NCI-H146 treated with DMSO at 0.1 percent for 48 hours (cell line): Measurements from ENCODE around the gene DDA1.
A peak's percentile ranks its signal among the peaks of the same experiment; 100 is the strongest.
"Not testable (repeated sequence)": the region's sequence is repeated elsewhere in the genome, so short reads cannot be mapped to it uniquely, and the experiment has no call there.

ENCODE experiments used
- DNase-seq: peaks from one replicate; lab custom pipeline; 2025; ENCODE audit not compliant: unreplicated experiment; lab: John Stamatoyannopoulos, UW

DDA1 gene

DNA sequence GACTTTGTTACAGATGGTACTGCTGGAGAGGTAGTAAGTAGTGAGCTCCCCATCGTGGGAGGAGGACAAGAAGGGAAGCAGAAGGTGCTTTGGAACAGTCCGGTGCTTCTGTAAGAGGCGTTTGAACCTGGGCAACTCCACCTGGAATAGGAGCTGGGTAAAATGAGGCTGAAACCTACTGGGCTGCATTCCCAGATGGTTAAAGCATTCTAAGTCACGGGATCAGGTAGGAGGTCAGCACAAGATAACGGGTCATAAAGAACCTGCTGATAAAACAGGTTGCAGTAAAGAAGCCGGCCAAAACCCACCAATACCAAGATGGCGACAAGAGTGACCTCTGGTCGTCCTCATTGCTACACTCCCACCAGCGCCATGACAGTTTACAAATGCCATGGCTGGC lies 22.6 kb upstream of the DDA1 start:
- DNase-seq = no peak

DNA sequence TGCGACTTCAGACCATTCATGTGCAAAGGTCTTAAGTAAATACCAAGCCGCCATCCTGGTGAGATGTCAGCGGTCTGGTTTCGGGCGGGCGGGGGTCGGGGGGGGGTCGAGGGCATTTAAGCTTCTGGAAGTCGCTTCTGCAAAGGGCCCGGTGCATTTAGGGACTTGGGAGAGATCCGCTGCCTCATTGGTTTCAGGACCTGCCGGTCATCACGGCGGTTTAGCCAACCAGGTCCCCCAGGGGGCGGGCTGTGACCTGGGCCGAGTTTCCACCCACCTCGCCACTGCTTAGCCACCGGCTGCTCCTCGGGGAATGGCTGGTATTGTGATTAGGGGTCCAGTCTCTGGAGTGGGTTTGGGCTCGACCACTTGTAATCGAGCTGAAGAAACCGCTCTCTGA lies 19.9 kb upstream of the DDA1 start:
- DNase-seq = peak; percentile 32

DNA sequence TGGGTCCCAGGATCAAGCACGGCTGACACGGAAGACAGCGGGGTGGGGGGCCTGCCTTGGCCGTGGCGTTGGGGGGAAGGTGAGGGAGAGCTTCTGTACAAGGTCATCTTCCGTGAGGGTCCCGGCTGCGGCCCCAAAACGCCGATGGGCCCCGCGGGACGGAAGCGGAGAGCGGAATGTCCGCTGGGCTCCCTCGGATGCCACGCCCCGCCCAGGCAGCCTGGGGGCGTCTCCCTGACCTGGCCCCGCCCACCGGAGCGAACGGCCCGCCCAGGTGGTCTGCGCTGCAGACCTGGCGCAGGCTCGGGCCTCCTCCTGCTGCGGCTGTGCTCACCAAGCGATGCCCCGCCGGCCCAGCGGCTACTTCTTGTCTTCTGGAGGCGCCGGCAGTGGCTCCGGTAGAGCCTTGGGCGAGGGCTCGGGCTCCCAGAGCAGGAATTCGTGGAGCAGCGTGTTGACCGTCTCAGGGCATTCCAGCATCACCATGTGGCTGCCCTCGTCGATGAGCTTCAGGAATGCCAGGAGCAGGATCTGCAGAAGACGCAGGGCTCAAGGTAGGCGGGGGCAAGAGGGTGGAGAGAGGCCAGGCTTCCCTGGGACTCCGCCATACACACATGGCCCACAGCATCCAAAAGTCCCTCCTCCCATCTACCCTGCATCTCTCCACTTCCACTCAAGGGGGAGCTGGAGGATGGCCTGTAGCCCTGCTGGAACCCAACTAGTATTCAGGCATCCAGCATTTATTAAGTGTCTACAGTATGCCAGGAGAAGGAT lies 16.9 kb upstream of the DDA1 start:
- peak; percentile 86 for DNase-seq

DNA sequence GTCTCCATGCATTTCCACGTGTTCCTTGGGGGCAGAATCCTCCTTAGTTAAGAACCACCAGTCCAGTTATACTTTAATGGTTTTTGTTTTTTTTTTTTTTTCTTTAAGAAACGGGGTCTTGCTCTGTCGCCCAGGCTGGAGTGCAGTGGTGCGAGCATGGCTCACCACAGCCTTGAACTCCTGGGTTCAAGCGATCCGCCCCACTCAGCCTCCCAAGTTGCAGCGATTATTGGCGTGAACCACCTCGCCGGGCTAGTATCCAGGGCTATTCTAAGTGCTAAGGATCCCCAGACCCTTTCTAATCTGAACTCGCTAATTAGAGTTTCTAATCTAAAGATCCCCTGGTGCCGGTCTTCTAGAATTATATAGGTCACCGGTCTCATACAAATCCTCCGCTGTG lies 15.8 kb upstream of the DDA1 start:
- no peak for DNase-seq

DNA sequence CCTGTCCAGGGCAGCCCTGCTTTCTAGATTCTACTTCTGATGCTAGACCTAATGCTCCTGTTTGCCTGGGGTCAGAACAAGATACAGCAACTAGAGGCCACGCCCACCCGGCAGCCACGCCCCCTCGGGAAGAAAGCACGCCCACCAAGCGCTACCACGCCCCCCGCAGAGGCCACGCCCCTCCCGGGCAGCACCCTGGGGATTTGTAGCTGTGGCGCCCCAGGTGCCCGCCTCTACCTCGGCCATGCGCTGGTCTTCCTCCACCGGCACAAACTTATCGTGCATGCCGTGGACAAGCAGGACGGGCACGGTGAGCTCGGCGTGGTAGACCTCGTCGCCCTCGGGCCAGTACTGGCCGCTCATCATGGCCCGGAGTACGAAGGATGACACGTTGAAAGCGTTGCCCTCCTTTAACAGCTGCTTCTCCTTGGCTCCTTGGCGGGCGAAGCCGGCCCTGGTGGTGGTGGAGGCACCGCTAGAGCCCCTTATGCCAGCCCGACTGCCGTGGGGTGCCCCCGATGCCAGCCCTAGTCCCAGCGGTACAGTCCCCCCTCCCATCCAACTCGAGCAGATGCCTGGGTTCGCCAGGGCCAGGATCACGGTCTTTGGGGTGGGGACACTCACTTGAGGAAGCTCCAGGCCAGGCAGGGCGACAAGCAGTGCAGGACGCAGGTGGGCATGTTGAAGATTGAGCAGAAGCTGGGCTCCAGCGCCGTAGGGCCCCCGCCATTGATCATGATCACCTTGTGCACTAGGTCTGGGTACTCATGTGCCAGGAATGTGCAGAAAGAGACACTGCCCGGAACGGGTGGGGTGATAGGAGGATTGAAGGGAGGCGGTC lies 15.1 kb upstream of the DDA1 start:
- no peak for DNase-seq

DNA sequence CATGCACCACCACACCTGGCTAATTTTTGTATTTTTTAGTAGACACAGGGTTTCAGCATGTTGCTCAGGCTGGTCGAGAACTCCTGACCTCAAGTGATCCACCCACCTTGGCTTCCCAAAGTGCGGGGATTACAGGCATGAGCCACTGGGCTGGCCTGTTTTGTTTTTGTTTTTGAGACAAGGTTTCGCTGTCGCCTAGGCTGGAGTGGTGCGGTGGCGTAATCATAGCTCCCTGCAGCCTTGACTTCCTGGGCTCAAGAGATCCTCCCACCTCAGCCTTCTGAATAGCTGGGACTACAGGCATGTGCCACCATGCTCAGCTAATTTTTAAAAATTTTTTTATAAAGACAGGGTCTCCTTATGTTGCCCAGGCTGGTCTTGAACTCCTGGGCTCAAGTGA lies 13.8 kb upstream of the DDA1 start:
- not testable (repeated sequence) for DNase-seq

DNA sequence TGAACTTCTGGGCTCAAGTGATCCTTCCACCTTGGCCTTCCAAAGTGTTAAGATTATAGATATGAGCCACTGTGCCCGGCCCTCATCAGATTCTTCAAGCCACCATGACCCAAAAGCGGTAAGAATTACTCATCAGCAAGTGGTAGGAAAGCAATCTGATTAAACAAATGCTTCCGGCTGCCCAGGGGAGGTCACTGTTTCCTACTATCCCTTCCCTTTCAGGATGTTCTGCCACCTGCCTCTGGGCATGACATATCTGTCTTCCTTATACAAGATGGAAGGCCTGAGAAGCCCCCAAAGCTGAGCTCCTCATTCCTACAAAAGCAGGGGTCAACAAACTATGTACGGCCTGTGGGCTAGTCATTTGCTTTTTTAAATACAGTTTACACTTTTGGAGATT lies 13.1 kb upstream of the DDA1 start:
- peak; percentile 17 for DNase-seq

DNA sequence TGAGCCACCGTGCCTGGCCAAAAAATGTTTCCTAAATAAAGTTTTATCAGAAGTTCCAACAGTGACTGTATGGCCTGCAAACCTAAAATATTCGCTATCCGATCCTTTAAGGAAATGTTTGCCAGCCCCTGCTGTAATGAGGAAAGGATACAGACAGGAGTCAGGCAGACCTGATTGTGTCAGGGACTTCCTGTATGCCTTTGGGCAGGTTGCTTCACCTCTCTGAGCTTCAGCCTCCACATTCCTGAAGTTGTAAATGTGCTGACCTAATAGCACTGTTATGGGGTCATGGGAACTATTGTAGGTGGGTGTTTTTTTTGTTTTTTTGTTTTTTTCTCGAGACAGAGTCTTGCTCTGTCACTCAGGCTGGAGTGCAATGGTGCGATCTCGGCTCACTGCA lies 12.4 kb upstream of the DDA1 start:
- no peak for DNase-seq

DNA sequence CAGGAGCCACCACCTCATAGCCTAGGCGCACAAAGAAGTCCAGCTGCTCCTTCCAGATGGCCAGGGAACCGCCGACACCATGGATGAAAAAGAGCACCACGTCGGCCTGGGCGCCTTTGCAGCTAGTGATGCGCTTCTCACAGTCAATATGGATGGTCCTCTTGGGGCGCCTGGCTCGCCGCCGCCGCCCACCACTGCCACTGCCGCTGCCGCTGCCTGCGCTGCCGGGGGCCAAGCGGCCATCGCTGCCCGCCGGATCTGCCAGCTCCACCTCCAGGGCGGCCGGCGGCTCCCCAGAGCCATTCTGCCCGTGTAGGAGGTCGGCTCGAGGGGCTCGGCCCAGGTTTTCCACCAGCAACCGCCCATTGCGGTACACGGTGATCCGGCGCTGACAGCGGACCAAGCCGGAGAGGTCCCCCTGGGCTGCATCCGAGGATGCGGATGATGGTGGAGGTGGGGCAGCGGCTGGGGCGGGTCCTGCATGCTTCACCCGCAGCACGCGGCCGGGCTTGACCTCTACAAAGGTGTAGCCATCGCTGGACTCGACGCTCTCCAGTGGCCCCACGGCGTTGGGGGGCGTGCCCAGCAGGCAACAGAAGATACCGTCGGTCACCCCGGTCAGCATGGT lies 8.3 kb upstream of the DDA1 start:
- DNase-seq = no peak

DNA sequence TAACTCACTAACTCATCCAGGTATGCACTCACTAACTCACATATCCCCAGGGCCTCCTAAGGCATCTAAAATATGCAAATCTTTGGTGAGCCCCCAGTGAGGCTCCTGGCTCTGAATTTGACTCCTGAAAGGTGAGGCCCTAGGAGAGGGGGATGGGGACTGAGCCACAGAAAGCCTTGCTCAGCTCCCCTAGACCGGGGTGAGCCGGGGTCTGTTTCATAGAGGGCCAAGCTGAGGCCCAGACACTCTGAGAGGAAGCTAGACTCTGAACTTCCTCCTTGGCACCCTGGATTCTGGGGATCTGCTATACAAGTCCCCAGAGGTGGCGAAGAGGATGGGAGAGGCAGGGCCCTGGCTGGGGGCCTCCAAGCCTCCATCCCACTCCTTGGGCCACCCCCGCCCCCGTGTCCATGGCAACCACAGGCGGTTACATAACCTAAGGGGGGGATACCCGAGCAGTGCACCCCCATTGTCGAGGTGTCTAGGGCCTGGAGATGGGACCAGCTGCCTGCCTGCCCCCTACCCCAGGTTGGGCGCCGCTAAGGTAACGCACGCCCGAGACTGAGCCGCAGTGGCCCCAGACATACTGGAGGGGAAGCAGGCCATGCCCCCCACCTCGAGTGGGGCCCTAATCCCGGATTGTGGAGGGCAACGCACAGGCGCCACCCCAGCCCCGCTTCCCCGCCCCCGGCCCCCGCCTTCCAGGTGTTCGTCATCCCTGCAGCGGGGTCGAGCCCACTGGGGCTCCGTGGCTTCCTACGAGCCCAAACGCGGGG lies 6.8 kb upstream of the DDA1 start:
- no peak for DNase-seq

DNA sequence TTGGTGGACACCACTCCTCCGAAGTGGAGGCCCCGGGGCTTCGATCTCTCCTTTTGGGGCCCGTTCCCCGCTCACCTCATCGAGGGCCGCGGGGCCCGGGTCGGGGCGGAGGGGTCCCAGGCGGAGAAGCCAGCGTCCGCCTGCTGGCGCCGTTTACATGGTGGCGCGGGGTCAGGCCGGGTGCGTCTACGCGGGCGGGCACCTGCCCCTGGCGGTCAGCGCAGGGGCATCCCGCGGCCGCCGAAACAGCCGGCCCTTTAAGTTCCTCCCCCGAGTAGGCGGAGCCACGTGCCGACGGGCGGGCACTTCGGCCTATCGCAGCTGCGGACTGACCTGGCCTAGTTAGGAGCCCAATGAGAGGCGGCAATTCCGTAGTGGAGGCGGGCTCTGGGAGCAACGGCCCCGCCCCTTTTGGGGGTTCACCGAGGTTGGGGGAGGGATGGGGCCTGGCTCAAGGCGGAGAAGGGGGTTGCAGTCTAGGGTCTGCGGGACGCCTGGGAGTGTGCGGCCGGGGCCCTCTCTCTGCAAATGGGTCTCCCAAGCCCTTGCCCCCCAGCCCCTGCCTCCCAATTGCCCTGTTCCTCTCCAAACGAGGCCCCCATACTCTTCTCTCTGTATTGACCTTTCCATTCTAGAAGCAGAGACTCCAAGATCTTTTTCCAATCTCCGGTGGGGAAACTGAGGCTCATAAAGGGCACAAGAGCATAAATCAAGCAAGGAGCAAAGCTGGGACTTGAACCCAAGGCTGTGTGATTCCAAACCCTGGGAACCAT lies 6.0 kb upstream of the DDA1 start, which contains the start of gene ABHD8:
ABHD8 (minus strand) TSS at position 259 of the 773 bp plus-strand sequence. CDS start 1,809 bp downstream, outside the sequence.
- peak; percentile 92 for DNase-seq

DNA sequence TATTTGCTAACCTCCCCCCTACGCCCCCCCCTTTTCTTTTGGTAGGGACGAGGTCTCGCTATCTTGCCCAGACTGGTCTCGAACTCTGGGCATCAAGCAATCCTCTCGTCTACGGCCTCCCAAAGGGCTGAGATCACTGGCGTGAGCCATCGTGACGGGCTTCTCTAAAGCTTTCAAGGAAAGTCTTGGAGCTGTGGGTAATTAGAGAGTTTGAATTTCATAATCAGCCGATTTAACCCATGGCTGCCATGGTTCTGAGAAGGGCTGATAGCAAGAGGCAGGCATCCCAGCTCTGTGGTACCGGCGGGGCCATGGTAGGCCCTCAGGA lies 5.5 kb upstream of the DDA1 start:
- DNase-seq = no peak

DNA sequence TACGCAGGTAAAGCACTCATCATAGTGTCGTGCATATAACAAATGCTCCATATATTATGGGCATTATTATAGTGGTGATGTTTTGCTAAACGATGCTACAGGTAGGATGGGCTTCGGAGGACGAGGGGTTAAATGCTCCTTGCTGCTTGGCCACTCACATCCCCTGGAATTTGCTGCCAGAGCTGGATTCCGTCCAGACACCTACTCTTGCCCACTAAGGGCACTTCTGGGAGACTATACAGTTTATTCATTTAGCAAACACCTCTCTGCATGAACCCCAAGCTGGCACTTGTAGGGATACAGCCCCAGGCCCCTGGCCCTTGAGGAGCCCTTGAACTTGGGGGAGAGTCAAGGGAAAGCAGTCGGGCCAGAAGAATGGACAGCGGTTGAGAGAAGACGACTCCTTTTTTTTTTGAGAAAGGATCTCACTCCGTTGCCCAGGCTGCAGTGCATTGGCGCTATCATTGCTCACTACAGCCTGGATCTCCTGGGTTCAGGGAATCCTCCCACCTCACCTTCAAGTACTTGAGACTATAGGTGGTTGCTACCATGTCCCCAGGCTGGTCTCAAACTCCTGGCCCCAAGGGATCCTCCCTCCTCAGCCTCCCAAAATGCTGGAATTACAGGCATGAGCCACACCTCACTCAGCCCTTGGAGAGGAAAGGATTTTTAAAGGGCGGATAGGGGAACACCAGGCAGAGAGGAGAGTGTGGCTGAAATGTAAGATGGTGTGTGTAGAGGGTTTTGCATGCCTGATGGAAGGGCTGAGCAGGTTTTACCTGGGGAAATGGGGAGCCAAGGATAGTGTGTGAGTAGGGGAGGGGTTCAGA lies 4.8 kb upstream of the DDA1 start:
- no peak for DNase-seq

DNA sequence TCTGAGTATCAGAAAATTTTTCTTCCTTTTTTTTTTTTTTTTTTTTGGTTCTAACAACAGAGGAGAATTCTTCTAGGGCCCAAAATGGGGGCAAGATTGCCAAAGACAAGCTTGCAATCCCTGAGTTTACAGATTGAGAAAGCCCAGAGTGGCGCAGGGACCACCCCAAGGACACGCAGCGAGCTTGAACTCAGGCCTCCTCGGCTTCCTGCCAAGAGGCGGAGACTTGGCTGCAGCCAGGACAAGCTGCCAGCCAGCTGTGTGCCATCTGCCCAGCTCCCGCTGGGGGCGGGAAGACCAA lies 4.2 kb upstream of the DDA1 start:
- no peak for DNase-seq

DNA sequence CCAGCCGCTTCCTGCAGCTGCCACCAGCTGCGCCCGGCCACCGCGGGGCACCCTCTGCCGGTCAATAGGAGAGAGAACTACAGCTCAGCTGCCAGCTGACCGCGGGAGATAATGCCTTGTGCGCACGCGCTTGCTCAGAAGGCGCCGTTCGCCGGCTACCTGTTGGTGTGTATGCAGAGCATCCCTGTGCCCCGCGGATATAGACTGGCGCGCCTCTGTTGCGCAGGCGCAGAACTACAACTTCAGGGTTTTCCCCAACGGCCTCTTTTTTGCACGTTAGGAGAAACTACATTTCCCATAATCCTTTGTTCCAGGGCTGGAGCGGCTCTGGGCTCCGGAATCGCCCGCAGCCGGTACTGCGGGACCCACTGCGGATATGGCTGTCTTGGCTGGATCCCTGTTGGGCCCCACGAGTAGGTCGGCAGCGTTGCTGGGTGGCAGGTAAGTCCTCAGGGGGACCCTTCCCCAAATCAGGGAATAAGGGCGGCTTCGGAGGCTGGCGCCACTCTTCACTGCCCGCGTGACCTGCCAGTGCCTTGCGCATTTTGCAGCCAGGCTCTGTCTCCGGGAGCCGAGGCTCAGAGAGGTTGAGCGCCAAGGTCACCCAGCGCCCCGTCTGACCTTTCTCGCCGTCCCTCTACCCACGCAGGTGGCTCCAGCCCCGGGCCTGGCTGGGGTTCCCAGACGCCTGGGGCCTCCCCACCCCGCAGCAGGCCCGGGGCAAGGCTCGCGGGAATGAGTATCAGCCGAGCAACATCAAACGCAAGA lies 3.7 kb upstream of the DDA1 start, which contains the start of gene MRPL34:
MRPL34 (plus strand) TSS at position 356 of the 768 bp plus-strand sequence; CDS start at position 377, 21 bp downstream.
- peak; percentile 99 for DNase-seq

DNA sequence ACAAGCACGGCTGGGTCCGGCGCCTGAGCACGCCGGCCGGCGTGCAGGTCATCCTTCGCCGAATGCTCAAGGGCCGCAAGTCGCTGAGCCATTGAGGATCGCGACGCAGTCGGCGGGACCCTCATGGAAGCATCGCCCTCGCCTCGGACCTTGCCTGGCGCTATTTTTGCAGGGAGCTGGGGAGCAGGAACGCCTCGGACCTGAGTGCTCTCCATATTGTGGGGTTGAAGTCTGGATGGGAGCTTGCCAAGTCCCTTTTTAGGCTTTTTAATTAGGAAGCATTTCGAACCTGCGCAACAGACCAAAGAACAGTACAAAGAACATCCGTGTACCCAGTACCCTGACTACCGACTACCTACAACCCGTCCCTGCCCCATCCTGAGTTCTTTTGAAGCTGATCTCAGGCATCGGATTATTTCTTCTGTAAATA lies 3.1 kb upstream of the DDA1 start:
- DNase-seq = no peak

DNA sequence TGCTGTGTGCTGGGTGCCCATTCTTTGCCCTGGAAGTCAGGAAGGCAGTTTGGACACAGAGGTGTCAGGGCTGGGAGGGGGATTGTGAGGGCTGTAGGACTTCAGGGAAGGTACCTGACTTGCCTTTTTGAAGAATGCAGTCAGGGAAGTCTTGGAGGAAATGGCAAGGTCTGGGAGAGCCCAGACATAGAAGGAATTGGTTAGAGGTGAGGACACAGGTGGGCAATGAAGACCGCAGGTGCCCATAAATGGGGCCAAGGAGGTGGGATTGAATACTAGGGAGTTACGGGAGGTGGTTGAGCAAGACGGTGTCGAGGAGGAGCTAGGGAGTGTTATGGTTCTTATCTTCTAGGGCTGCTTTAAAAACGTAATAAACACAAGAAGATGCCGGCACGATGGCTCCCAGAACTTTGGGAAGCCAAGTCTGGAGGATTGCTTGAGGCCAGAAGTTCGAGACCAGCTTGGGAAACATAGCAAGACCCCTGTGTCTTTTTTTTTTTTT lies 1.4 kb upstream of the DDA1 start:
- DNase-seq = no peak

DNA sequence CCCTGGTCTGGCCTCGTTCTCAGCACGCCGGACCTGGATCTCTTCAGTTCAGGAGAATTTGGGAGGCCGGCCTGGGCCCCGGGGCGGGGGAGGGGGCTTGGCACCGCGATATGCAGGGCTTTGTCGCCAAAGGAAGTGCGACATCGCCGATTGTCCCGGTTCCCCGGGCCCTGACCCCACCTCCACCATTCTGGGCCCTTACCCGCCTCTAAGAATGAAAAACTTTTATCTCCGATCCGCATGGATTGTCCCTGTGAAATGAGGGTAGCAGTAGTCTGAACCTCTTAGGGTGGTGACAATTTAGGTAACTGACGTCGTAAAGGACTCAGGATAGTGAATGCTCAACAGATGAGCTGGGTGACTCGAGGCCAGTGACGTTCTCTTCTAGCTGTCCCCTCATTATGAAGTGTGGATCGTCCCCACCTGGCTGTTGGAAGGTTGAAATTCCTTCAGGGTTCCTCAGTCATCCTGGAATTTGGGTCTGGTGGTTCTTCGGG lies 650 bp downstream of the DDA1 start:
- DNase-seq = no peak
